ENCODE data around the gene FAM219A.
"Not testable (repeated sequence)": the region's sequence is repeated elsewhere in the genome, so short reads cannot be mapped to it uniquely, and the experiment has no call there.

Gene FAM219A

GRCh38 chr9:34442770-34443169, 15.6 kb downstream of the FAM219A start:
- DNase-seq = no peak

GRCh38 chr9:34440017-34440416, 18.4 kb downstream of the FAM219A start:
- DNase-seq = no peak

- not testable (repeated sequence) for DNase-seq
These were observed 19.9 kb downstream of the FAM219A start for GRCh38 chr9:34438465-34438864.

GRCh38 chr9:34437926-34438307, 20.5 kb downstream of the FAM219A start:
- DNase-seq = not testable (repeated sequence)

- peak; percentile 65 for DNase-seq
These were observed 21.1 kb downstream of the FAM219A start for GRCh38 chr9:34437006-34437925.

GRCh38 chr9:34431667-34432066, 26.7 kb downstream of the FAM219A start:
- no peak for DNase-seq

GRCh38 chr9:34430843-34431437, 27.4 kb downstream of the FAM219A start:
- peak; percentile 32 for DNase-seq

GRCh38 chr9:34428325-34428958, 29.9 kb downstream of the FAM219A start:
- DNase-seq = peak; percentile 37

GRCh38 chr9:34426347-34427074, 31.9 kb downstream of the FAM219A start:
- DNase-seq = no peak

GRCh38 chr9:34419716-34420504, 38.5 kb downstream of the FAM219A start:
- DNase-seq = no peak

- DNase-seq = no peak
These were observed 40.6 kb downstream of the FAM219A start for GRCh38 chr9:34417734-34418133.

GRCh38 chr9:34413231-34413852, 45.0 kb downstream of the FAM219A start:
- peak; percentile 66 for DNase-seq

- no peak for DNase-seq
These were observed 46.0 kb downstream of the FAM219A start for GRCh38 chr9:34412336-34412735.

GRCh38 chr9:34409154-34409553, 49.2 kb downstream of the FAM219A start:
- no peak for DNase-seq

- no peak for DNase-seq
These were observed 50.2 kb downstream of the FAM219A start for GRCh38 chr9:34408173-34408572.

- no peak for DNase-seq
These were observed 52.2 kb downstream of the FAM219A start for GRCh38 chr9:34406219-34406618.

- DNase-seq = no peak
These were observed 52.7 kb downstream of the FAM219A start for GRCh38 chr9:34405719-34406118.

GRCh38 chr9:34403554-34404380, 54.6 kb downstream of the FAM219A start:
- peak; percentile 70 for DNase-seq

- DNase-seq = no peak
These were observed 57.4 kb downstream of the FAM219A start for GRCh38 chr9:34400686-34401602.

- DNase-seq = no peak
These were observed 58.1 kb downstream of the FAM219A start for GRCh38 chr9:34400275-34400674.

Measured in midbrain (tissue), 1 donor.